IPS-NIHi11 (cell line): ENCODE measurements around the gene GGT6.

Experiments used
- DNase-seq: peaks from one replicate; pipeline ENCODE4 v3.0.0; 2012; ENCODE audit warnings: mixed read lengths, low spot score

The GGT6 gene

DNA sequence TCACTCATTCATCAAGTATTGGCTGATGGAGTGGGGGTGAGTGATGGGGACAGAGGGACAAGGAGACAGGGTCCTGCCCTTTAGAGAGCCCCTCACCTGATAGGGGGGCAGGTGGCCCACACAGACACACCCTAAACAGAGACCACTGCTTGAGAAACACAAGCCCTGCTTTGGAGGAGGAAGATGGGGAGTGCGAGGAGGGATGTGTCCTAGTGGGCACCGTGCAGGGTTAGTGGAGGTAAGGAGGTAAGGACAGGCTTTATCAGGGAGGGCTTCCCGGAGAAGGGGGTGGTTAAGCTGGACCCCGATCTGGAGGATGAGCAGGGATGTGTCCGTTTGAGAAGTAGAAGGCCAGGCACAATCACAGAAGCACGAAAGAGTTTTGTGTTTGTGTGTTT is 15.8 kb upstream of the GGT6 start:
- DNase-seq, result no peak

DNA sequence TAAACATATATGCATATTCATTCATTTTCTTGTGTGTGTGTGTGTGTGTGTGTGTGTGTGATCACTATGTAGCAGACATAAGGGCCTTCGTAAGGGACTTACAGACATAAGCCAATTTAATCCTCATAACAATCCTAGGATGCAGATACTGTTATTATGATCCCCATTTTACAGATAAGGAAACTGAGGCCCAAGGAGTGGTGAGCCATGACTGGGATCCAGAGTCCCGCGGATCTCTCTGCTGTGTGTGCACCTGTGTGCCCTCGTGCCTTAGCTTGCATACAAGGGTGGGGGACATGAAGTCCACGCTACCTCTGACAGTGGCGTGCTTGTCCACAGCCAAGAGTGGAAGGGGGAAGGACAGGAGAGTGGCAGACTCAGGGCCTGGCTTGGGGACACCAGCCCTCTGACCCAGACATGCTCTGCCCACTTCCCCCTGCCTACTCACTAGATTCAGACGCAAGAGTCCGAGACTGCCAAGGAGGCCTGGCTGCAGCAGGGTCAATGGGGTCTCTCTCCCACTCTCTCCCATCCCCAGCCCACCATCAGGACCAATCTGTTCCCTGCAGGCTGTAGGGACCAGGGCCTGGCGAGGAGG is 14.2 kb upstream of the GGT6 start:
- DNase-seq, result no peak

DNA sequence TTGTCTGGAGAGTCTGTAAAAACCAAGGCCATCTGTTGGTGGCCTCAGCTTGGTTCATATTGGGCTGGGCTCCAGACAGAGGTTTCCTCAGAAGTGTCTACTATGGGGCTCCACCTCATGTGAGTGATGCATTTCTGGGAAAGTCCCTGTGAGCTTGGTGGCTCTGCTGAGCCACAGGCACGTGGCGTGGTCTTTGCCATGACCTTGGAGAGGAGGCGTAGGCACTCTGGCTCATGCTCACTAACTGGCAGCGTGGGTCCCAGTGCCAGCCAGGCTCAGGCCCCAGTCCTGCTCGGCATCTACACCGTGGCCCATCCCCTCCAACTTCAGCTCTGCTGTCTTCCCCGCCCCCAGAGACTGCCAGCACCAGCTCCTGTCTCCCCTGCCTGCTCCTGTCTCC is 13.3 kb upstream of the GGT6 start:
- no peak for DNase-seq

DNA sequence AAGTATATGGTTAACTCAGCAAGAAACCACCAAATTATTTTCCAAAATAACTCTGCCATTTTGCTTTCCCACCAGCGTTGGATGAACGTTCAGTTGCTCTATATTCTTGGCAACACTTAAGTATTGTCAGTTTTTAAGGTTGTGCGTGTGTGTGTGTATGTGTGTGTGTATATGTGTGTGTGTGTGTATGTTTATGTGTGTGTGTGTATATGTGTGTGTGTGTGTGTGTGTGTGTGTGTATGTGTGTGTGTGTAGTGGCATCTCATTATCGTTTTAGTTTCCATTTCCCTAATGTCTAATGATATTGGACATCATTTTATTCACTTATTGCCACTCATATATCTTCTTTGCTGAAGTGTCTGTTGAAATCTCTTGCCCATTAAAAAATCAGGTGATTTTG is 12.7 kb upstream of the GGT6 start:
- DNase-seq, result no peak

DNA sequence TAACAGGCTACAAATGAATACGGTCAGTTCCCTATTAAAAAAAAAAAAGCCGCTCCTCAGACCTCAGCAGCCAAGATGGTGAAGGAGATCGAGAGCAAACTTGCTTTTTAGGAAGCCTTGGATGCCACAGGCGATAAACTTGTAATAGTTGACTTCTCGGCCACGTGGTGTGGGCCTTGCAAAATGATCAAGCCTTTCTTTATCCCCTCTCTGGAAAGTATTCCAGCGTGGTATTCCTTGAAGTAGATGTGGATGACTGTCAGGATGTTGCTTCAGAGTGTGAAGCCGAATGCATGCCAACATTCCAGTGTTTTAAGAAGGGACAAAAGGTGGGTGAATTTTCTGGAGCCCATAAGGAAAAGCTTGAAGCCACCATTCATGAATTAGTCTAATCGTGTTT is 11.8 kb upstream of the GGT6 start:
- no peak for DNase-seq

DNA sequence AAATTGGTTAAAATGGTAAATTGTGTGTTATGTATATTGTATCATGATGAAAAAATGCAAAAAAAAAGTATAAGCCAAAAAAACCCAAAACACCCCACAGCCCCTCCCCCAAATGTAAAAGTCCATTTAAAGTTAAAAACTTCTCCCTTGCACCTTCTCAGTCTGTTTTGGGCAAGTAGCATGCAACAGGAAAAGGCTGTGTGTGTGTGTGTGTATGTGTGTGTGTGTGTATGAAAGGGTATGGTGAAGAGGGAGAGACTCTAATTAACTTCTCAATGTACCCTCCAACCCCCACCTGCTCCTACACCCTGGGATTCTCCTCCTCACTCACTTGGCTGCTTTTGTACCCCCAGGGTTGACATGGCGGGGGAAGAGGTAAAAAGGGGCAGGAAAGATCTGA is 9.2 kb upstream of the GGT6 start:
- DNase-seq, result no peak

DNA sequence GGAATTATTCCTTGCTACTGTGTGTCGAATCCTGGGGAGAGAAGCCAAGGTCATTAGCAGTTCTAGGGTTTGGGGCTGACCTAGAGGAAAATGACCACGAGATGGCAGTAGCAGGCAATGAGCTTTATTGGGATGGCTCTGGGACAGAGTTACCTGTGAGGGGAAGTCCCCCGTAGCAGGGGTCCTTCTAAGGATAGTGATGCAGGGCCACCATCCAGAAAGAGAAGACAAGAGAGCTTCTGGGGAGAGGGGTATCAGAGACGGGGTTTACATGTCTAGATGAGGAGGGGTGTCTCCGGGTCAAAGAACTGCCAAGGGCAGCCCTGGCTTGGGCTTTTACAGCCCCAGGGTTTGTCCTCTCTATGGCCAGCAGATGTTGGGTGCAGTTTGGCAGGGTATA is 6.4 kb upstream of the GGT6 start:
- DNase-seq, result peak; percentile 85

DNA sequence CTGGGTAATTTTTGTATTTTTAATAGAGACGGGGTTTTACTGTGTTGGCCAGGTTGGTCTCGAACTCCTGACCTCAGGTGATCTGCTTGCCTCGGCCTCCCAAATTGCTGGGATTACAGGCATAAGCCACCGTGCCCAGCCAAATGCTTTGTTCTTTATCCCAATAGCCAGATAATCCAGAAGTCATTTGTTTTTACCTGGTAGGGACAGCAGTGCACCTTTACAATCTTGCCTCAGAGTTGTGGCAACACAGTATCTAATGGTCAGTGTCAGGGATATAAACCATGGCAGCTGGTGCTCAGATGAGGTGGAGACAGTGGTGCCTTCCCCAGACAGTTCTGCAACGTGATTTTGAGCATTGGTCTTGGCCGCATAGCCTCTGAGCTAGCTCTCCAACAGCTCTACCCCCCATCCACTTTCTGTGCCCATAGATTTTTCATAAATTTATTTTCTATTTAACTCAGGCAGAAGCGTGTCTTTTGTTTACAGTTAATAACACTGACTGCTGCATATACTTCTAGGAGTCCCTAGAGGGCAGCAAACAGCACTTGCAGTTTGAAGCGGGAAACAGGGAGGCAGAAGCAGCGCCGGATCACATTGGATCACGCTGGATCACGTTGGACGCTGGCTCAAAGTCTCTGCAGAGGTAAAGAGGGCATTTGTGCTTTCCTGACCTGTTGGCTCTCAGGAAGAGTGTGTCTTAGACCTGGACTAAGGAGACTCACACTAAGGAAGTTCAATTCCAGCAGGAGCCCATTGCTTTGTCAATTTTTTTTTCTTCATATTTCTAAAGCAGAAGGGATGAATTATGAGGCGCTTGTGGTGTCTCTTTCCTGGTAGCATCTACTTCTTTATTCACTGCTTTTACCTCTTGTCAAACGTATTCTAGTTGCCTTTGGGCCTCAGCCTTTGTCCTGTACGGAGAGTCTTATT is 5.1 kb upstream of the GGT6 start:
- peak; percentile 80 for DNase-seq

DNA sequence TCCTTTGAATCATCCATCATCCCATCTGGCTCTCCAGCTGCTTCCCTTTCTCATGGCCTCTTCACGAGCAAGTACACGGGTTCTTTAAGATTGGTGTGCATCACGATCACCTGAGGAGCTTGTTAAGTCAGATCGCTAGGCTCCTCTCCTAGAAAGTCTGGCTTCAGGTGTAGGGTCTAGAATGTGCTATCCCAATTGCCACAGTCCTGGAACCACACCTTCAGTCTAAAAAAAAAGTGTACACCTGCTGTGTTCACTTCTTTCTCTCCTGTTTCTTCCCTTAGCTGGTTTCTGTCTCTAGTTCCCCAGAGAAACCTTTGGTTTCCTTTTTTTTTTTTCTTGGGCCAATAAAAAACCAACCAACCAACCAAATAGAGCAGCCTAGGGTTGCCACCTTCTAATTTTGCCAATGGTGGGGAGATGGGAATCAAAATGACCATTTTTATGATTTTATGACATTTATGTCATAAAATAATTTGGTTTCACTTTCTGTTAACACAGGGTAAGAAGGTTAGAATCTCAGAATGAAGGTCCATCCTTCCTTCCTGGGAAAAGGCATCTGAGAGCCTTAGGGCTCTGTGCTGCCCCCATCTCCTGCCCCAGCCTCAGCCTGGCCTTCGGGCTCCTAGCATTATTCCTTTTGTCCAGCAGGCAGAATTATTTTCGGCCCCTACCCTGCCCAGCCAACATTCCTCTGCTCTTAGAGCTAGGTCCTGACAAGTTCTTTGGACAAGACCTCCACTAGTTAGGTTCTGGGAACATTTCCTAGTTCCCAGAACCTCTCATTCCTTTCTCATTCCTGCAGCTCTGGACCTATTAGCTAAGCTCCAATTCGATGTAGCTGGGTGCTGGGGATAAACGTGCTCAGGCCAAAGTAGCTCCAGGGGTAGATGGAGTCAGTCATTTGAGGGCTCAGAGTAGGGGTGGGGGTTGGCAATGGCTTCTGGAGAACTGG is 1.9 kb upstream of the GGT6 start:
- no peak for DNase-seq

DNA sequence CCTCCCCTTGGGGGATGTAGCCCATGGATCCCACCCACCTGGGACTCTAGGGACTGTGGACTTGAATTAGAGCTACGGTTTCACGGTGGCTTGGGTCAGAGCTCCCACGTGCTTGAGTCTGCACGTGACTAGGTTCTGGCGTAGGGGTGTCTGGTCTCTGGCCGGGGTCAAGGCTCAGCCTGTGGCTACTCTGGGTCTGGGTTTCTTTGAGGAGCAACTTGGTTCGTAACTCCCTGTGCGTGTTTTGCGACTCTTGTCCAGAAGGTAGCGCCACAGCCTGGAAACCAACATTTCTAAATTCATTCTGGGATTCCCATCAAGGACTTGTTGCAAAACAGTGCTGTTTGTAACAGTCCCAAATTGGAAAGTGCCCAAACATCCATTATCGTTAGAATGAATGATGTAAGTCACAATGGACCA is 470 bp upstream of the GGT6 start:
- no peak for DNase-seq

DNA sequence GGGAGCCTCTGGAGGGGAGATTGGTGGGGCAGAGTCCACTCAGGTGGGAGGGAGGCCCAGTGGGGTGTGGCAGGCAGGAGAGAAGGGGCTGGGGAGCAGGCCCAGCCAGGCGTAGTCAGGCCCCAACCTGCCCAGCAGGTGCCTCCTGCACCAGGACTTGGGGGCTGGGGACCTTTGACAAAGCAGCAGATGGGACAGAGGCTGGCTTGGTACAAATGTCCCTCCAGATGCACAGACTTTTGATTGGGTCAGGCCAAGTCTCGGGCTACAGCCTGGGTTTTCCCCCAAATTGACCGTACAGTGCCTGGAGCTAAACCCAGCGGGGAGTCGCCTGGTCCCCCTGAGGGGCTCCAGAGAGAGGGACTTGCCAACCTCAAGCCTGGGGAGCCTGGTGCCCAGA is 411 bp downstream of the GGT6 start:
- no peak for DNase-seq

DNA sequence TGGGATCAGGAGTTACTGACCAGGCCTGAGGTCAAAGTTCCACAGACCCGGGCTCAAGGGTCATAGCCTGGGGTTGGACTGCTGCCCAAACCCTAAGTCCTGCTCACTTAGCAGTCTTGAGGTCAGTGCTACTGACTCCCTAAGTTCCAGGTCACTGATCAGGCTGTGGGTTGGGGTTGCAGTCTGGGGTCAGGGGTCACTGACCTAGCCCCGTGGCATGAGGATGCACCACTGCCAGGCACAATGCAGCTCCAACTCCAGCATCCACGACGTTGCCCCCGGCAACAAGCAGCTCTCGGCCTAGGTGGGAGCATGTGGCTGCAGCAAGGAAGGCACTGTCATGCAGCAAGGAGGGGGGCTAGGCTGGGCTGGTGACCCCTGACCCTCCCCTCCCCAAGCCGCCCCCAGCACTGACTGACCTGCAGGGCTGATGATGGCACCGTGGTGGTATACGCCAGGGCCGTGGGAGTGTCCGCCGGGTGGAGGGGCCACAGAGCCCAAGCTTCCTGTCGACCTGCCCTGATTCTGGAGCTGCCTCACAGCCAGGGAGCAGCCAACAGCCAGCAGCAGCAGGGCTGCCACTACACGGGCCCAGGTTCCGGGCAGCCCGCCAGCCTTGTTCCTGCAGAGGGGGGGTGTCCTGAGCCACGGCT is 1.1 kb downstream of the GGT6 start:
- no peak for DNase-seq

DNA sequence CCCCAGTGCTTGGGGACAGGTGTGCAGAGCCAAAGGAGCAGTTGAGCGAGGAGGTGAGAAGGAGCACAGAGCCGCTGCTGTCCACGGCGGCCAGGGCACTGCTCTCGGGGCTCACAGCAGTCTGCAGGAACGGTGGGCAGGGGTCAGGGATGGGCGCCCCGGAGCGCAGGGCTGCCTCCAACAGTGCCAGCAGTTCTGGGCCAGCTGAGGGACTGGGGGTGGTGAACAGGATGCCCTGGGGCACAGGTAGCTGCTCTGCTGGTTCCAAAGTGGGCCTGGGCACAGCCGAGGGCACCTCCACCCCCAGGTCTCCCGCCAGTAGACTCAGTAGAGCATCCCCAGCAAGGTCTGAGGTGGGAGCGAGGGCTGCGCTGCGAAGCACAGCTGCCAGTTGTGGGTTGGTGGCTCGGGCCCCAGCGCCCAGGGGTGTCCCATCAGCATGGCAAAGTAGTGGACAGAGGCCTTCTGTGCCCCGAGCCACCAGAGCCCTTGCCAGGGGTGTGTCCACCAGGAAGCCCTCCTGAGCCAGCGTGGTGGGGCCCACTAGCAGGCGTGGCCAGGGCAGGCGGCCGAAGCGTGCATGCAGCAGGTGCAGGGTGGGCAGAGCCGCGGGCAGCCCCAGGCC is 1.9 kb downstream of the GGT6 start:
- no peak for DNase-seq

DNA sequence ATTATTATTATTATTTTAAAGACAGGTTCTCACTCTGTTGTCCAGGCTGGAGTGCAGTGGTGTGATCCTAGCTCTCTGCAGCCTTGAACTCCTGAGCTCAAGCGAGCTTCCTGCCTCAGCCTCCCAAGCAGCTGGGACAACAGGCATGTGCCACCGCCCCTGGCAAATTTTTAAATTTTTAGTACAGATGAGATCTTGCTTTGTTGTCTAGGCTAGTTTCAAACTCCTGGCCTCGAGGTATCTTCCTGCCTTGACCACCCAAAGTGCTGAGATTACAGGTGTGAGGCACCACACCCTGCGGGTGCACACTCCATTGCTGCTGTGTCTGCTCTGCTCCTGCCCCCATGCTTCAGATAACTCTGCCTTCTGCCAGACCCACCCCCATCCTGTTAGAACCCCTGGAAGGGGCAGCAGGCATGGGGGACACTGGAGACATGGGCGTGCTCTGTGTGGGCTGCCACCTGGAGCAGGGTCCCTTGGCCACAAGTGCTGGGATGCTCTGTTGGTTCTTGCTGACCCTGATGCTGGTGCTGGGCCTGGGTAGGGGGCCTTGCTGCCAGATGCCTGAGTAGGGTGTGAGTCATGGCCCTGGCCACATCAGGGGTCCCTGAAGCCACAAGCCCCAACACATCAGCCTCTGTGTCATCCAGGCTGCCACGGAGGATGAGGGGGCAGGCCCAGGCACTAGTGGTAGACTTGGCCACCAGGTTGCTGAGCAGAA is 2.6 kb downstream of the GGT6 start:
- DNase-seq, result no peak

DNA sequence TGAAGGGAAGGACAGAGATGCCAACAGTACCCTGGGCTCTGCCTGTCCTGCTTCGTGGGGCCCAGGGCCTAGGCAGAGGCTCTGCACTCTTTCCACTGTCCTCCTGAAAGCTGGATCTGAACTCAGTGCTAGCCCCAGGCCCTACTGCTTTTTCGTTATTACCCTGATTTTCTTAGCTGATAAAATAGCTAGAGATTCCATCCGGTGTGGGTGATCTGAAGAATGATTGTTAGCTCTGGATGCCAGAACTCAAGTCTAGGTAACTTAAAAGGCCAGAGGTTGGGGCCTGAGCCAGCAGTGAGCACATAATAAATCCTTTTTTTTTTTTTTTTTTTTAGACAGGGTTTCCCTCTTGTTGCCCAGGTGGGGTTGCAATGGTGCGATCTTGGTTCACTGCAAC is 3.4 kb downstream of the GGT6 start:
- no peak for DNase-seq

DNA sequence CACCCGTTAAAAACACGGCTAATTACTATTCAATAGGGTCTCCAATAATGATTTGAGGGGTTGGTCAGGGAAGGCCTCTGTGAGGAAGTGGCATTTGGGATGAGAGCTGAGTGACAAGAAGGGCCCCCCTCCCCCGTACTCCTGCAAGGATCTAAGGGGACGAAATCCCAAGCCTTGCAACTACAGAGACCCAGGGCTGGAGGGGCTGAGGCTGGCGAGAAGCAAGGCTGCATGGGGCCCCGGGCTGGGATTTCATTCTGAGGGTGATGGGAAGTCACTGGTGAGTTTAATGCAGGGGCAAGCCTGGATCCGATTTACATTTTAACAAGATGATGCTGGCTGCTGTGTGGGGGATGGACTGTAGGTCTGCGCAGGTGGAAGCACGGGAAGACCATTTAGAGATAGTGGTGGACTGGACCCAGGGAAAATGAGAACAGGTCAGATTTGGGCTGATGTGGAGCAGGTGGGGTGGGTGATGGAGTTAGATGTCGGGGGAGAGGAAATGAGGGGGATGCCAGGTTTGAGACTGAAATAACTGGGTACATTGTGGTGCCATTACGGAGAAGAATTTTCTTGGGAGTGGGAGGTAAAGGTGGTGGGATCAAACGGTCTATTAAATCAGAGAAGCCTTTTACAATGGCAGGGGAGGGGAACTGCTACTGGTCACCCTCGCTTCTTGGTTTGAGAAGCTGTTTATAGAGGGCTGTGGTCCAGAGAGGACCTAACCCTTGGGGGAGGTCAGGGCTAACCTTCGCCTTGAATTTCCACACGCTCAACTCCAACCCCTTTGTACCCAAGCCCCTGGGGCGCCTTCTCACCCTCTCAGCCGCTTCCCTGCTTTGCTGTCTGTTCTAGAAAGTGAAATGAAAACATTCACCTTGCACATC is 4.3 kb downstream of the GGT6 start:
- DNase-seq, result no peak

DNA sequence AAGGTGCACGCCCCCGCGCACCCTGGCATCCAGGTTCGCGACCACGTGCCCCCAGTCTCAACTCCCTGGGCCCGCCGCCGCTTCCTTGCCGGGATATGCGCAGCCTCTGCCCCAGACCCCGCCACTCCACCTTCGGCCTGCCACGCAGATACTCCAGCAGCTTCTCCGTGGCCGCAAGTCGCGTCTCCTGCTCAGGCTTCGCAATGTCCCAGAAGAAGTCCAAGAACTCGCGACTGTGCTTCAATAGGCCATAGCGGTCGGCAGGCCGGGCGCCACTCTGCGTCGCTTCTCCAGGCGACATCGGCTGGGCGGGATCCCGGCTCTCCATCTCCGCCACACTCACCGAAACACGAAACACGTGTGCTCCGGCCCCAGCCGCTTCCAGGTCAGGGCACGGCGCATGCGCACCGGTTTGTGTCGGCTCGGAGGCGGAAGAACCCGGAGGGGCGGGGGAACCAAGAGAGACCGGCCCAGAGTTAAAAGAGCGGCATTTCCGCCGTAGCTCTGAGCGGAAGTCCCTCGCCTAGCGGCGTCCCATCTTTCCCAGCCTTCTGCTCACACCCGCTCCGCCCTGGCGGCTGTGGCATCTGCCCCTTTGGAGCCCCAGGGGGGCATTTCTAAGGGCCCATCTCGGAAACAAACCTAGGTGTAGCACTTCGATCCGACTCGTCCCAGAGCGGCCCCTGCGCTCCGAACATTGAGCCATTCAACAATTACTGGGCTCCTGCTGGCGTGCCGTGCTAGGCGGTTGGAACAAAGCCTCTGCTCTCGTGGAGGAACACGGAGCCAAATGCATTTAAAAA is 5.2 kb downstream of the GGT6 start, which contains the start of gene MYBBP1A:
TSS of gene MYBBP1A (minus strand) at position 388 of the 803 bp plus-strand sequence. CDS start at position 328, 60 bp downstream.
- peak; percentile 100 for DNase-seq

DNA sequence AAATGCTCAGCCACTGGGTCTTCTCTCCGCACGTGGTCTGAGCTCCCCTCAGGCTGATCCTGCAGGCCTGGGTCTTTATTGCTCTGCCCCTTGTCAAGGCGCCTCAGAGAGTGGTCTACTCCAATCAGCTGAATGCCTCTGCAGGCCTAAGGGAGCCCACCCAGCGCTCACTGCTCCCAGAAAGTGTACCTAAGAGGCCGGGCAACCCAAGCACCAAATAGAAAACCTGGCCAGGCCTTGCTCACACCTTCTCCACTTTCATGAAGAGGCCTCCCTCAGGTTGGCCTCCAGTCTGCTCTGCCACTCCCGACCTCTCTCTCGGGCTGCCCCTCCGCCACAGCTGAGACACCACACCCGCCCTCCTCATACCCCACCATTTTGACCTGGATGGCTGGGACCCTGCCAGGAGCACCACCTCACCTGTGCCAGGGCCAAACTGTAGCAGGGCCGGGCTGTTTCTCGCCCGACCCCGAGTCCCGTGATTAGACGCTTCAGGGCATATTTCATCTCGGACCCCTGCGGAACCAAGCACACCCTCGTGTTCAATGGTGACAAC is 5.9 kb downstream of the GGT6 start:
- DNase-seq, result no peak

DNA sequence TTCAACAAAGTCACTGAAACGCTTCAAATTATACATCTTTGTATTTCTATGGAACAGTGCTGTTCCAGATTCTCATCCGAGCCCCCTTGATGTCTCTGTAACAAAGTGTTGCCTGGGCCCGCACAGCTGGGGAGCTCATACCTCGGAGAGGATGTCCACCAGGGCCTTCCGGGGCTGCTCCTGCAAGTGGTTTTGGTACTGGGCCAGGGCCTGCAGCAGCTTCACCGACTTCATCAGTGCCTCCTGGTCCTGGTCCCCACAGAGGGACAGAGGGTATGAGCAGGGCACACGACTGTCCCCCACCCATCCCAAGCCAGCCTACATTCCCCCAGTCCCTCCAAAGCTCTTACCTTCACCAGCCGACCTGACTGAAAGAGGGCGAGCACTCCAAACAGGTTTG is 6.7 kb downstream of the GGT6 start:
- no peak for DNase-seq
